ENCODE results near the gene AACS. TPM values are rescaled to one million over a fixed set of nuclear protein-coding genes. Genes with fewer than 3 reads are reported as not detected.

Gene AACS
- total RNA-seq, 2 experiments from 2014 or later = 17.1 to 17.2 TPM

Other genes starting within 250 kb of the AACS start
- gene SCARB1, start 201.6 kb upstream of the AACS start, total RNA-seq = 1 to 10 TPM; 4.3 to 5.8 TPM
- gene UBC, start 150.8 kb upstream of the AACS start, total RNA-seq = 1,000 to 10,000 TPM; 1,545 to 1,580 TPM
- 10 to 100 TPM; 19.4 to 22.4 TPM for gene DHX37, start 76.3 kb upstream of the AACS start, total RNA-seq
- gene BRI3BP, start 71.8 kb upstream of the AACS start, total RNA-seq = 10 to 100 TPM; 22.5 to 22.7 TPM
- gene TMEM132B, start 121.0 kb downstream of the AACS start, total RNA-seq = not detected

Measured in activated CD4-positive, alpha-beta memory T cell treated with anti-CD3 and anti-CD28 coated beads, Interleukin-2, amount 10 ng/mL, durations not matched to agents 7 days and 5 days (primary cell).